Ishikawa (cell line): ENCODE data around the gene DEFB112.

Experiments used
- CREB1 ChIP-seq: IDR thresholded peaks from 2 replicates; pipeline ENCODE4 v1.6.1; 2012; ENCODE audit warnings: low read depth
- TEAD4 ChIP-seq: IDR thresholded peaks from 2 replicates; pipeline ENCODE4 v1.6.1; 2012

DNA sequence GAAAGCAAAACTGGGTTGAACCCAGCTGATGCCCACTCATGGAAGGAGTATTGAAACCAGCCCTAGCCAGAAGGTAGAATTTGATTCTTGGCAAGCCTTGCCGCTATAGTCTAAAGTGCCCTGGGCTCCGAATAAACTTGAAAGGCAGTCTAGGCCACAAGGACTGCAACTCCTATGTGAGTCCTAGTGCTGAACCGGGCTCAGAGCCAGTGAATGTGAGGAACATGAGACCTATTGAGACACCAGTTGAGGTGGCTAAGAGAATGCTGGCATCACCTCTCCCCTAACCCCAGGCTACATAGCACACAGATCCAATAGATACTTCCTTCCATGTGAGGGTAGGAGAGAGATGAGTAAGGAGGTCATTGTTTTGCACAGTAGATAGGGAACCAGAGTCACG lies 24.5 kb downstream of the DEFB112 start:
- no peak for TF ChIP-seq CREB1
- TF ChIP-seq TEAD4, result no peak
